AG04450 (cell line): Measurements from ENCODE around the gene NTM. TPM values are rescaled to one million over a fixed set of nuclear protein-coding genes. Genes with fewer than 3 reads are reported as not detected.
A peak's percentile ranks its signal among the peaks of the same experiment; 100 is the strongest.

Experiments used
- CTCF ChIA-PET: fragments of 300-600, 350-600 bp; formaldehyde crosslinking; extraction: SDS; loops from one replicate; lab custom pipeline; 2022; ENCODE audit warnings: antibody characterized with exemption, inconsistent platforms; lab: Charles Lee
- POLR2A ChIA-PET: fragments of 350-600 bp; formaldehyde crosslinking; extraction: SDS; loops from one replicate; lab custom pipeline; 2021; ENCODE audit warnings: antibody characterized with exemption, inconsistent platforms; lab: Yijun Ruan, JAX
- DNase-seq: peaks from one replicate; pipeline ENCODE4 v3.0.0-alpha.2; 2011; ENCODE audit warnings: low read depth, low spot score
- H3K27ac ChIP-seq: one replicate; pipeline ENCODE4 v1.5.1; 2012; ENCODE audit warnings: low read depth, low read length, control low read depth
- H3K27me3 ChIP-seq: one replicate; pipeline ENCODE4 v1.6.0; 2012; ENCODE audit warnings: low read length; ENCODE audit not compliant: control insufficient read depth, insufficient read depth
- H3K4me3 ChIP-seq: 2 replicates; pipeline ENCODE4 v1.5.1; 2011; ENCODE audit warnings: mild to moderate bottlenecking, low read depth, low read length, control low read depth
- H3K9me3 ChIP-seq: 2 replicates; pipeline ENCODE4 v1.5.1; 2012; ENCODE audit warnings: low read length; ENCODE audit not compliant: control insufficient read depth, insufficient read depth
- CTCF ChIP-seq: IDR thresholded peaks from 2 replicates; pipeline ENCODE4 v1.5.1; 2011; ENCODE audit warnings: low read depth, low read length, control low read depth, inconsistent platforms
- polyA plus RNA-seq: library from polyadenylated mRNA; depleted of rRNA; stranded (reverse); fragments of >200 nt; gene quantifications from 2 replicates; pipeline ENCODE4 v1.2.3, GENCODE V29; 2011

The NTM gene
- polyA plus RNA-seq, 1 experiment, result 26.9 TPM

- H3K27ac ChIP-seq, result no peak overlapping the region
- ChIA-PET CTCF (interaction anchor here (0.7 to 8.3 kb wide), 3 partner anchors 45 to 261 kb away, joined by 3 to 250 read pairs (median 6); no protein-coding TSS in a partner anchor), POLR2A (no interaction called here)
- H3K9me3 ChIP-seq, result no peaks in the 10 kb centered on the region
- no peak for TF ChIP-seq CTCF
- no peak overlapping the region for H3K4me3 ChIP-seq
- no peaks in the 10 kb centered on the region for H3K27me3 ChIP-seq
- no peak for DNase-seq
These were observed 495.4 kb downstream of the NTM start for GRCh38 chr11:131865860-131866259.

GRCh38 chr11:131866535-131867400, 496.4 kb downstream of the NTM start:
- no peak for TF ChIP-seq CTCF
- Histone ChIP-seq H3K27me3 (no peaks in the 10 kb centered on the region), H3K9me3 (no peaks in the 10 kb centered on the region), H3K4me3 (no peak overlapping the region), H3K27ac (no peak overlapping the region)
- POLR2A ChIA-PET, result no interaction called here
- no peak for DNase-seq
- CTCF ChIA-PET, result interaction anchor here (0.8 to 8.3 kb wide), 19 partner anchors 9 to 1197 kb away, joined by 3 to 250 read pairs (median 9); no protein-coding TSS in a partner anchor

- peak; percentile 97 for TF ChIP-seq CTCF
- POLR2A ChIA-PET, result no interaction called here
- H3K4me3 ChIP-seq, result no peak overlapping the region
- DNase-seq, result peak; percentile 81
- CTCF ChIA-PET, result interaction anchor here (0.6 to 8.3 kb wide), 80 partner anchors 9 to 1218 kb away, joined by 3 to 250 read pairs (median 4); no protein-coding TSS in a partner anchor
- no peak overlapping the region for H3K27ac ChIP-seq
- no peaks in the 10 kb centered on the region for H3K9me3 ChIP-seq
- no peaks in the 10 kb centered on the region for H3K27me3 ChIP-seq
These were observed 497.2 kb downstream of the NTM start for GRCh38 chr11:131867457-131868257.

GRCh38 chr11:131868629-131869507, 498.5 kb downstream of the NTM start:
- CTCF ChIA-PET, result interaction anchor here (0.6 to 8.3 kb wide), 69 partner anchors 9 to 1217 kb away, joined by 3 to 250 read pairs (median 4); no protein-coding TSS in a partner anchor
- no peak for TF ChIP-seq CTCF
- Histone ChIP-seq H3K27me3 (no peaks in the 10 kb centered on the region), H3K9me3 (no peaks in the 10 kb centered on the region), H3K4me3 (no peak overlapping the region), H3K27ac (no peak overlapping the region)
- no peak for DNase-seq
- POLR2A ChIA-PET, result no interaction called here
